HUES48 (cell line): ENCODE data around the gene CASK.

Experiments
- H3K27ac ChIP-seq: one replicate; pipeline ENCODE4 v1.7.0; 2013; ENCODE audit warnings: low read depth, low read length, inconsistent platforms
- H3K27me3 ChIP-seq: 2 replicates; pipeline ENCODE4 v1.6.1; 2013; ENCODE audit warnings: mild to moderate bottlenecking, low read length; ENCODE audit not compliant: control insufficient read depth, insufficient read depth
- H3K36me3 ChIP-seq: 2 replicates; pipeline ENCODE4 v1.6.1; 2013; ENCODE audit warnings: low read length; ENCODE audit not compliant: control insufficient read depth, insufficient read depth
- H3K4me1 ChIP-seq: 2 replicates; pipeline ENCODE4 v1.6.1; 2013; ENCODE audit warnings: mild to moderate bottlenecking, low read length; ENCODE audit not compliant: control insufficient read depth, insufficient read depth
- H3K4me3 ChIP-seq: 2 replicates; pipeline ENCODE4 v1.5.1; 2013; ENCODE audit warnings: mild to moderate bottlenecking, low read depth, low read length
- H3K9ac ChIP-seq: 2 replicates; pipeline ENCODE4 v1.6.1; 2013; ENCODE audit warnings: mild to moderate bottlenecking, low read depth, low read length, moderate library complexity
- H3K9me3 ChIP-seq: 2 replicates; pipeline ENCODE4 v1.6.1; 2013; ENCODE audit warnings: low read length; ENCODE audit not compliant: control insufficient read depth, insufficient read depth

The CASK gene

DNA sequence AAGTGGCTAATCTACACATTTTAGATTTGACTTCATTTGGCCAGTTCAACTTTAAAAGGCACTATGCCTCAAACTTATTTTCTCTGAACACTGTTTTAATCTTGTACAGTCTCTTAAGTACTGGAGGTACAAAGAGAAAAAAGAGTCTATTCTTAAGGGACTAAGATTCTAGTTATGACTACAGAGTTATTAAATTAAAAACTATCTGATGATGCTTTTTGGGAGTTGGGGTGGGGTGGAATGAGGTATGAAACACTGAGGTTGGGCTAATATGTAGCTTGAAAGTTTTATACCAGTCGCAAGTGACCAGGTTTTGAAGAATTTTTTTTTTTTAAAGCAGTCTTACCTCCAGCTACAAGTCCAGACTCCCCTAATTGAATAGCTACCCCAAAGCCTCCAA is 252.3 kb downstream of the CASK start:
- no peaks in the 10 kb centered on the region for H3K36me3 ChIP-seq
- H3K27me3 ChIP-seq, result no peaks in the 10 kb centered on the region
- no peak overlapping the region for H3K9ac ChIP-seq
- no peak overlapping the region for H3K27ac ChIP-seq
- H3K4me1 ChIP-seq, result peaks cover 14% of the 10 kb centered on the region
- H3K9me3 ChIP-seq, result no peaks in the 10 kb centered on the region
- H3K4me3 ChIP-seq, result no peak overlapping the region

- Histone ChIP-seq H3K27ac (no peak overlapping the region), H3K4me3 (no peak overlapping the region), H3K9me3 (no peaks in the 10 kb centered on the region), H3K9ac (no peak overlapping the region), H3K36me3 (no peaks in the 10 kb centered on the region), H3K4me1 (peaks cover 14% of the 10 kb centered on the region), H3K27me3 (no peaks in the 10 kb centered on the region)
These were observed 253.2 kb downstream of the CASK start for GRCh38 chrX:41670112-41670511.

DNA sequence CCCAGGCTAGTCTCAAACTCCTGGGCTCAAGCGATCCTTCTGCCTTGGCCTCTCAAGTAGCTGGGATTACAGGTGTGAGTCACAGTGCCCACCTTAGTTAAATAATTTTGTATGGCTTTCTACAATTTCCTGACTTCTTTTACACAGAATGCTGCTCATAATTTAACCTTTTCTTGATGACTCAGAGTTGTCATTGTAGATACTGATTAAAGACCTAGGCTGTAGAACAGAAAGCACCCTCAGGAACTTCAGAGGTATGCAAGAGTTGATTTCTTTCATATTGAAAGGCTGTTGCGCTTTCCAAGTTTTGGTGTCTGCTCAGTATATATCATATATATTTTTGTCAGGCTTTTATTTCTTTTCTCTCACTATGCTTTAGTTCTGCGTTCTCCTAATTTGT is 255.7 kb downstream of the CASK start:
- Histone ChIP-seq H3K4me3 (no peak overlapping the region), H3K36me3 (peaks cover 9% of the 10 kb centered on the region; the same call in 1 of the 2 replicates), H3K9me3 (no peaks in the 10 kb centered on the region), H3K27me3 (no peaks in the 10 kb centered on the region), H3K27ac (no peak overlapping the region), H3K9ac (no peak overlapping the region), H3K4me1 (peaks cover 20% of the 10 kb centered on the region)

DNA sequence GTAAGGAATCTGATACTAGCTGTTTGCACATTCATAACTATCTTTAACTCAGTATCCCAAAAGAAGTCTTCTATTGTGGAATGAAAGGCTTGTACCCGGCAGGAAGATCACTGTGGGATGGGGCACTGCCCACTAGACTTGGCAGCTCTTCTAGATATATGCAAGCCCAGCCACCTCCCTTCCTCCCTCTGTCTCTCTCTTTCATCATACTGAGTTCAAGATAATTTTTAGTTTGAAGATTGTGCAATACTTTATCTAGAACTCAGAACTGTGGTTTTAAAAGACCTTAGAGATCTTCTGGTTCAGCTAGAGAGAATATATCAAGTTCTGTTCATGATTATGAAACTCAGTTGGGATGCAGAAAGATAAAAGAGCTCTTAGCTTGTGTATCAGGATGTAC is 257.1 kb downstream of the CASK start:
- H3K27me3 ChIP-seq, result no peaks in the 10 kb centered on the region
- H3K4me3 ChIP-seq, result no peak overlapping the region
- peaks cover 16% of the 10 kb centered on the region; the same call in 1 of the 2 replicates for H3K36me3 ChIP-seq
- H3K4me1 ChIP-seq, result peaks cover 15% of the 10 kb centered on the region
- H3K9ac ChIP-seq, result no peak overlapping the region
- no peaks in the 10 kb centered on the region for H3K9me3 ChIP-seq
- H3K27ac ChIP-seq, result no peak overlapping the region

DNA sequence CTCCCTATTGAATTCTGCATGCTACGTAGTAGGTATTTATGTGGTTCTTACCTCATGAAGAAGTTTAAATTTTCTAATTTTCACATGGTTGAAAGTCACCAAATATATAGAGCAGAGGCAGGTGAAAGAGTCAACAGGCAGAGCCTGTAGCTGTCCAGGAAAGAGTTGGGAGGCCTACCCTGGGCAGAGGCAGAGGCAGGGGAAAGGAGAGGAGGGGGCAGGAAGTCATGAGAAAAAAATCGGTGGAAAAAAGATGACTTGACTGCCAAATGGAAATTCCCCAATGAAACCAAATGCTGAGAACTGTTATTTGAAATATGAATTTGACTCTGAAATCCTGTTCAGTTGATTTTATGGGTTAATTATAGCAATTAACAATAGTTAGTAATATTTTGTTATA is 257.7 kb downstream of the CASK start:
- H3K9ac ChIP-seq, result no peak overlapping the region
- no peaks in the 10 kb centered on the region for H3K9me3 ChIP-seq
- H3K27me3 ChIP-seq, result no peaks in the 10 kb centered on the region
- H3K36me3 ChIP-seq, result peaks cover 16% of the 10 kb centered on the region; the same call in 1 of the 2 replicates
- peaks cover 15% of the 10 kb centered on the region for H3K4me1 ChIP-seq
- no peak overlapping the region for H3K4me3 ChIP-seq
- no peak overlapping the region for H3K27ac ChIP-seq

- H3K4me1 ChIP-seq, result peaks cover 15% of the 10 kb centered on the region
- H3K9ac ChIP-seq, result no peak overlapping the region
- no peak overlapping the region for H3K4me3 ChIP-seq
- no peaks in the 10 kb centered on the region for H3K27me3 ChIP-seq
- H3K27ac ChIP-seq, result no peak overlapping the region
- H3K9me3 ChIP-seq, result no peaks in the 10 kb centered on the region
- peaks cover 23% of the 10 kb centered on the region for H3K36me3 ChIP-seq
These were observed 258.4 kb downstream of the CASK start for GRCh38 chrX:41664908-41665307.

GRCh38 chrX:41664375-41664901 is 258.9 kb downstream of the CASK start:
- Histone ChIP-seq H3K4me1 (peaks cover 15% of the 10 kb centered on the region), H3K27ac (no peak overlapping the region), H3K36me3 (peaks cover 28% of the 10 kb centered on the region), H3K9ac (no peak overlapping the region), H3K4me3 (no peak overlapping the region), H3K9me3 (no peaks in the 10 kb centered on the region), H3K27me3 (no peaks in the 10 kb centered on the region)

DNA sequence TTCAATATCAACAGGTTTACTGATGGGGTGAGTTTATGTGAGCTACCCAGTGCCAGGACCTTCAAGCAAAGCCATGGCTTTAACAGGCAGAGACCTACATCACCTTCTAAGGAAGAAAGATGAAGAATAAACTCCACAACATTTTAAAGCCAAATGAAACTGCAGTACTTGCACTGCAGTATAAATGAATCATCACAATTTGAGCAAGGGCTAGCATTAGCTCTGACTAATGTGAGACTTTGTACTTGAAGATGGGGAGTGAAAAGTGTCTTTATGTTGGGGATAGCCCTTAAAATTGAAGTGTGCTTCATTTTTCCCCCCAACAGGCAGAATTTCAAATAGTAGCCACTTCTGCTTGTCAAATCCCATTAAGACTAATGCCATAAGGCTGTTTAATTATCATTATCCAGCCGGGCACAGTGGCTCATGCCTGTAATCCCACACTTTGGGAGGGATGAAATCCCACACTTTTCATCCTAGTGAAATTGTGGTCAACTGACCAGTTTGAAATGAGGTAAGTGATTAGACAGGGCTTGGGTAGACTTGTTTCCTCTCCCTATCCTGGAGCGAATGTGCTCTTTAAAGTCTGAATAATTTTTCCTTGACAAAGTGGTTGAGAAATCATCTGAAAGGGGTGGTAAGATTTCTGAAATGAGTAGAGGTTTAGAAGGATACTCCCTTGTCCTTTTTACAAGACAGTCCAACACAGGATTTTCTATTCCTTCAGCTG is 261.8 kb downstream of the CASK start:
- no peak overlapping the region for H3K4me3 ChIP-seq
- H3K36me3 ChIP-seq, result peaks cover 51% of the 10 kb centered on the region

GRCh38 chrX:41655631-41656030 is 267.7 kb downstream of the CASK start:
- Histone ChIP-seq H3K9me3 (no peaks in the 10 kb centered on the region; the same call in 1 of the 2 replicates), H3K27ac (no peak overlapping the region), H3K4me1 (peaks cover 7% of the 10 kb centered on the region), H3K9ac (no peak overlapping the region), H3K27me3 (no peaks in the 10 kb centered on the region), H3K4me3 (no peak overlapping the region), H3K36me3 (peaks cover 48% of the 10 kb centered on the region)

More for the DNA sequence above, 261.8 kb downstream of the CASK start:
- Histone ChIP-seq H3K4me1 (peaks cover 6% of the 10 kb centered on the region; the same call in 1 of the 2 replicates), H3K27ac (no peak overlapping the region), H3K27me3 (no peaks in the 10 kb centered on the region), H3K9me3 (no peaks in the 10 kb centered on the region), H3K9ac (no peak overlapping the region; the same call in 1 of the 2 replicates)

GRCh38 chrX:41655101-41655500 is 268.3 kb downstream of the CASK start:
- no peak overlapping the region for H3K9ac ChIP-seq
- H3K36me3 ChIP-seq, result peaks cover 42% of the 10 kb centered on the region
- no peak overlapping the region for H3K4me3 ChIP-seq
- no peaks in the 10 kb centered on the region; the same call in 1 of the 2 replicates for H3K9me3 ChIP-seq
- H3K27me3 ChIP-seq, result no peaks in the 10 kb centered on the region
- H3K27ac ChIP-seq, result no peak overlapping the region
- H3K4me1 ChIP-seq, result peaks cover 7% of the 10 kb centered on the region

- Histone ChIP-seq H3K36me3 (peaks cover 22% of the 10 kb centered on the region), H3K27me3 (no peaks in the 10 kb centered on the region), H3K9ac (no peak overlapping the region), H3K4me3 (no peak overlapping the region), H3K9me3 (no peaks in the 10 kb centered on the region; the same call in 1 of the 2 replicates), H3K4me1 (peaks cover 7% of the 10 kb centered on the region), H3K27ac (no peak overlapping the region)
These were observed 270.2 kb downstream of the CASK start for GRCh38 chrX:41653125-41653524.
